Hepatic stellate cell (primary cell): ENCODE data around the gene ATOX1.

ENCODE experiments used
- DNase-seq: peaks from one replicate; pipeline ENCODE4 v3.0.0; 2011; ENCODE audit warnings: low spot score

Gene ATOX1

DNA sequence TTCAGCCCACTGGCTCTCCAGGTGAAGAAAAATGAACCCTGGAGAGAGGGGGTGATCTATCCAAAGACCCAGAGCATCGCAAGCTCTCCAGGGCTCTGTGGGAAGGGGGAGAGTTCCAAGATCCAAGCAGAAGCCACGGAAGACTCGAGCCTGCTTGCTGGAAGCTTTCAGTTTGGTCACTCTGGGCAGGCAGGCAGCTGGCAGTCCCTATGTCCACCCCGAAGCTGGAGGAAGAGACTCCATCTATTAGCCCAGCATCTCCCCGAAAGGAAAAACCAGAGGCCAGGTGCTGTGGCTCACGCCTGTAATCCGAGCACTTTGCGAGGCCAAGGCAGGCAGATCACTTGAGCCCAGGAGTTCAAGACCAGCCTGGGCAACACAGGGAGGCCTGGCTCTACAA is 61.0 kb downstream of the ATOX1 start:
- no peak for DNase-seq

DNA sequence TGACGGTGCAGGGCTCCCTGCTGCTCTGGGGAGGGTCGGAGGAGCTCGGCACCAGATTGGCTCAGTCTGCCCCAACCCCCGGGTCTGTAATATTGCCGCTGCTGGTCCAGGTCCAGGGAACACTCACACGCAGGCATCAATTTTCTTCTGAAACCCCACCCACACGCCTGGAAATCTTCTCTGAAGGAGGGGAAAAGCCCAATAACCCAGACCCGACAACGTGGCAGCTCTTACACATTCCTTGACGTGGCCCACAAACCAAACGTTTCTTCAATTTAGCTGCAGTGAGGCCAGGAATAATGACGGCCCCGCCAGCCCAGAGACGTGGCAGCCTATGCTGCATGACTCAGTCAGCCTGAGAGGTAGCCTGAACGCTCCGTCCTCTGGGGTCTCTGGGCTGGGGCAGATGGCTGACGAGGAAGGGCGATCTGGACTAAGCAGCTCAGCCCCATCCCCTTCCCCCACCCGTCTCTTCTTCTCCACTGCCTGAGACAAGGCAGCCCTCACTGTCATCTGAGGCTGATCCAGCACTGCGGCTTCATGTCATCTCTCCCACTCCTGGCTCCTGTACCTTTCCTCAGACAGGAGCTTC is 61.9 kb downstream of the ATOX1 start:
- peak; percentile 77 for DNase-seq

DNA sequence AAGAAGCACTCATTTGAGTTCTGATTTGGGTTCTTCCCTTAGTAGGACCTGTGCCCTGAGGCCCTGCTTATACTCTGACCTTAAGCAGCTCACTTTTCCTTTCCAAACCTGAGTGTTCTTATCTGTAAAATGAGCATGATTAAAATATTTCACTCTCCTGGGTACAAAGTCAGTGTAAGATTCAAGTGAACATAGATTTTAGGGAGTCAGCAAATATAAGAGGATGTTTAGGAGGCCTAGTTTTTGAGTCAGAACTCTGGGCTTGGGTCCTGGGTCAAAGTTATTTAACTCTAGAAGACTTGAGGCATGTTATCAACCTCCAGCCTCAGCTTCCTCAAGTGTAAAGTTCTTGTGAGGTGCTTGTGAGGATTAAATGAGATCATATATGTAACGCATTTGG is 63.0 kb downstream of the ATOX1 start:
- DNase-seq = no peak

DNA sequence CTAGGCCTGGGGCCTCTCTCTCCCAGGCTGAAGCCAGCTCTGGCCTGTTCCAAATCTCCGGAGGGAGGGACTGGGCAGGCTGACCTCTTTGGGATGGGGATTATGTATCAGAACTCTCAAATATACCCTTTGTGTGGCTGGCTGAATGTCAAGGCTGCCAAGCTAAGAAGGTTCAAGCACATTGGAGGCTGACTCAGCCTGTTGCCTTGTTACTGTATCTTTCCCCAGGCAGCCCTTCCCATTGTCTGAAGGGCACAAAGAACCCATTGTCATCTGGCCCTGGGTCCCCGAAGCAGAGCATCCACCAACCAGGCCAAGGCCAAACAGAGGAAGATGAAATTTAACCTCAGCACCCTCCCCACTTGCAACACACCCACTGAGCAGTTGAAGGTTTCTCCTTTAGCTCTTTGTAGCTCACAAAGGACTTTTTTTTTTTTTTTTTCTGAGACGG is 64.4 kb downstream of the ATOX1 start:
- DNase-seq = no peak
